ENCODE measurements around the gene CLDN1.

Gene CLDN1

DNA sequence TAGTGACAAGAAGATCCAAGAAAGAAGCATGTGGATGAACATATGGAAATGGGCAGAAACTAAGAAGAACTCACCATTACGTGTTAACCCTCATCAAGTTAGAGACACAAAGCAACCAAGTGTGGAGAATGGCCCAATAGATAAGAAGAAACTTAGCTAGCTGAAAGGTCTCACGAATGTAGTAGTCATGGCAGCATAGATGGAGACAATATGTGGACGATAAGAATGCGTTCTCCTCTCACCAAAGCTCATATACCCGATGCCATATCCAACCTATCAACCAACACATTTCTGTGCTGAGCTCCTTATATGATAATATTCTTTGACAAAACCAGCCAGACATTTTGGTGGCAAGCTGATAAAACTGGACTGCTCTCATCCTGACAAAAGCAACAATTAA, 15.1 kb upstream of the CLDN1 start:
- intact Hi-C loops (cut with DNase I): no loop called here
- no peak for DNase-seq

DNA sequence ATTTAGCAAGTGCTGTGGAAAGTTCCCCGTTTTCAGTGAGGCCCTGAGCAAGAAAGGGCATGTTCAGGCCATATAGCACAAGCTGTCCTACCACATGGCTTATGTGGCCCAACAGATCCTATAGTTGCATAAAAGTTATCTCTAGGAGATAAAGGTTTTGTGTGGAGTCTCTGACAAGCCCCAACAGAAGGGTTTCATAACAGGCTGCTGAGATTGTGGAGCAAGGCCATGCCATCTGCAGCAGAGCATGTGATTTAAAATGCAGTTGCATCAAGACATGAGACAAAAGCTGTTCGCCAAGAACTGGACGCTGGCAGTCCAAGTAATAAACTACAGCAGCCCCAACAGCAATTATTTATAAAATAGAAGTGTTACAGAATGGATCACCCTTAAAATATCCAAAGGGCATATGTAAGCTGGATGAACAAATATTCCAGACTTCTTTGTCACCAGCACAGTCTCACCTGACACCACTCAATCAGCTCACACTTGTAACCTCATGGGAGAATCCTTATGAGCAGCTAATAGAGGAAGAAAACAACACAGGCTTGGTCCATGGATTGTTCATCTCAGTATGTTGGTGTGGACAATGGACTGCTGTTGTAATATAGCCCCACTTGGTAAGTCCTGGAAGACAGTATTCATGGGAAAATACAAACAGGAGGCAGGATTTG, 14.4 kb upstream of the CLDN1 start:
- intact Hi-C loops (cut with DNase I): no loop called here
- DNase-seq: no peak

- DNase-seq: no peak
- intact Hi-C loops (cut with DNase I): no loop called here
These were observed 11.7 kb upstream of the CLDN1 start for GRCh38 chr3:190333961-190334360.

DNA sequence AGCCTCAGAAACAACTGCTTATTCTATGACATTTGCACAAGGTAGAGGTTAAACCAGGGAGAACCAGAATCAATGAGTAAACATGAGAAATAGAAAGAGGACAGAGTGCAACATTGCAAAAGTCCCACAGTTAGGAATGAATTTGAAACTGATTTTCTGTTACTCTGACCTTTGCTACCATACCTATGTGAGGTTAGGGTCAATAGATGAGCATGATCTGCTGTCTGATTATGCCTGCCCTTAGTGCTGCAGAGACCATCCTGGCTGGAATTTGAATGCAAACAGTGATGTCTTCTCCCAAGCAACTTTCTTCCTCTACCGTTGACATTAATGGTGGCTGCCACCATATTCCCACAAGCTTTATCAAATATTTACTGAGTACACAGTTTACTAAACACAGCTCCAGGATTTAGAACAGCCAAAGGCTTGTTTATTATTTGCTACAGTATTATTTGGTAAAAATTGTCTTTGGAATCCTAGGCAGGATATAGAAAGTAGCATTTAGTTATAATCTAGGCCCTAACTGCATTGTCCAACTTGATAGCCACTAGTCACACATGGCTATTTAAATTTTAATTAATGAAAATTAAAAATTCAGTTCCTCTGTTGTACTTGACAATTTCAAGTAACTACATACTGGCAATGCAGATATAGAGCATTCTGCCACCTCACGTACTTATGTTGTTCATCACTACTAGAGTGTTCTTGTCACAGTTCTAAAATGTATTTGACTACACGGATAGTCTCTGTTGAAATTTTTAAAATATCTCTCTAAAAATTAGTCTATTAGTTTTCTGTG, 8.9 kb upstream of the CLDN1 start:
- no peak for DNase-seq
- intact Hi-C loops (cut with DNase I): no loop called here

- DNase-seq: no peak
- intact Hi-C loops (cut with DNase I): loop anchor here (5.0 kb wide), 1 partner anchor 370 kb away; no protein-coding TSS in a partner anchor
These were observed 4.7 kb upstream of the CLDN1 start for GRCh38 chr3:190326930-190327329.

GRCh38 chr3:190326361-190326760, 4.1 kb upstream of the CLDN1 start:
- intact Hi-C loops (cut with DNase I): loop anchor here (5.0 kb wide), 1 partner anchor 369 kb away; no protein-coding TSS in a partner anchor

DNA sequence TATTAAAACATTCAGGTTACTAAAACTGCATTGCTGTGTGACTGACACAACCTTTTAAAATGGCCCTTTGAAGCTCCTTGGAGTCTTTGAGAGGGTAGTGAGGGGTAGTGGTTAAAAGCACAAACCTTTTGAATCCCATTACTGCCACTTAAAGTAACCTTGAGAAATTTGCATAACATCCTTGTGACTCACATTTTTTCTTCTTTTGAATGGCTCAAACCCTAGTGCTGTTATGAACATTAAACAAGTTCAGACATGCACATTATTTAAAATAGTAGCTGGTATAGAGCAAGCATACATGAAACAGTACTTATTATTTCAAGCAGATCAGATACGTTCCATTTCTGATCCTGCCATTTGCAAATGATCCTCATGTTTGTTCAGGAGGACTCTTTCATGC, 3.7 kb upstream of the CLDN1 start:
- intact Hi-C loops (cut with DNase I): loop anchor here (5.0 kb wide), 1 partner anchor 369 kb away; no protein-coding TSS in a partner anchor
- no peak for DNase-seq

More at GRCh38 chr3:190326361-190326760, 4.1 kb upstream of the CLDN1 start:
- DNase-seq: no peak

DNA sequence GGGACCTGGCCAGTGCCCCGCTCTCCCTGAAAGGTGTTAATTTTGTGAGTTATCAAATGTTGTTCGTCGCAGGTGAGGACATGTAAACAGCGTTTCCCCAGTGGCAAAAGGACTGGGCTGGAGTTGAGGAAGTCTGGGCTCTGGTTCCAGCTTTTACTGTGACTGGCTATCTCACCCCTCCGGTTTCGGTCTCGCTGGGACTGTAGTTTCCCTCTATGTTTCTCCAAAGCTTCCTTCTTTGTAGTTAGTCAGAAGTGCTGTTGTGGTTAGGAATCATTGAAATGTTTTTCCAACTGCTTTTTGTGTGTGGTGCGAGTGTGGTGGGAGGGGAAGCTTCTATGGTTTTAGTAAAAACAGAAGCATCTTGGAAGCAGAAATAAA, 990 bp upstream of the CLDN1 start:
- DNase-seq: peak in 18 of 42 donors; percentile 7 to 49 (median 20)
- intact Hi-C loops (cut with DNase I): loop anchor here (5.0 kb wide), 1 partner anchor 96 kb away; no protein-coding TSS in a partner anchor

DNA sequence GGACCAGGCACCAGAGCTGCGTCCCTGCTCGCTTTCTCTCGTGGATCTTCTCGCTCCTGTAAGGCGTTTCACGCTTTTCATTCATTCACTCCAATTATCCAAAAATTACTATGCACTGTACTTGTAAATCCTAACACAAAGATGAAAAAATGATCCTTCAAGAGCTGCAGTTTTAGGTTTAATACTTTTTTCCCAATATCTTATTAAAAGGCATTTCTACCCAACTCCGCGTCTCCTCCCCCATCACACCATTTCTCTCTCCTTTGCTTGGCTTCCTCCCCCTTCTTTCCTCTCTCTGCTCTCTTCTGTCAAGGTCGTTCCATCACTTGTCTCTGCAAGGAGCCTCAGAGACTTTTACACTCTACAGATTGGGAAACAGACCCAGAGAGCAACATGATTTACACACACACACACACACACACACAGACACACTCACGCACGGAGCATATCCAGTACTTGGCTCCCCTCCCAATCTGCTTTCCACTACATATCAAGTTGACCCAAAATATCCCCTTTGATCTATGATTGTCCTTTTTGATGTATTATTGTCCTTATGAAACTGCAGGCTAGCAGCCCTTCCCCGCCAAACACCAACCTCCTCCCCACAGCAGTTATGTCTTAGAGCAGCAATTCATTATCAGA, 479 bp upstream of the CLDN1 start:
- intact Hi-C loops (cut with DNase I): loop anchor here (5.0 kb wide), 1 partner anchor 95 kb away; no protein-coding TSS in a partner anchor
- no peak for DNase-seq

GRCh38 chr3:190320594-190321362, 1.5 kb downstream of the CLDN1 start:
- no peak for DNase-seq
- intact Hi-C loops (cut with DNase I): loop anchor here (5.0 kb wide), 1 partner anchor 93 kb away; no protein-coding TSS in a partner anchor

DNA sequence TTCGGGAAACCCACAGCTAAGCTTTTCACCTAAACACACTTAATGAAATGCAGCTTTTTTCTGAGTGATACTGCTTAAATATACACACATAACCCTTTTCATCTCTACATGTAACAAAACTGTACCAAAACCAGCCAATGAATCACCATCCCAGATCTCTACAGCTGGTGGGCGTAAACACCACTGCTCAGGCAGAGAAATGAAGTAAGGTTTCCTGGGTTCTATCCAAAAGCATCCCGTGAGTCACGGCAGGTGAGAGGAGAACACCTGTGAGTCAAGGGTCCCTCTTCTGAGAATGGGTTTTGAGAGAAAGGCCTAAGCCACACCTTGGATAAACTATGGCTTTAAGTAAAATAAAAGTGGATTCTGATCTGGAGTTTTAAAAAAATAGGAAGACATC, 2.6 kb downstream of the CLDN1 start:
- intact Hi-C loops (cut with DNase I): loop anchor here (5.0 kb wide), 1 partner anchor 92 kb away; no protein-coding TSS in a partner anchor
- DNase-seq: peak in 26 of 42 donors; percentile 4 to 75 (median 31)

DNA sequence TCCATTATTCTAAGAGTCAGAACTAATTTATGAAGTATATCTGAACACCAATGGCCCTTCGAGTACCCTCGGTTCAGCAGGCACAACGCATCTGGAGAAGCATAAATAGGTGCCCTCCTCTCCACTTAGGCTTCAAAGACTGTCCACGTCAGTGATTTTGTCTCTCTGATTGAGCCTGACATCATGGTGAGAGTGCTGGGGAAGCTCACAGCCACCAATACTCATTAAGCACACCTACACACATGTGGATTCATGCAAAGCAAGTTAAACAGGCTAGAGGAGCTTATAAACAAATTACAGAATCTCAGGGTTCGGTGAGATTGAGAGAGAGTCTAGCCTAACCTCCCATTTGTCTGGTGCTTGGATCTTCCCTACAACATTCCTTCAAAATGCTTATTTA, 3.6 kb downstream of the CLDN1 start:
- no peak for DNase-seq
- intact Hi-C loops (cut with DNase I): no loop called here

DNA sequence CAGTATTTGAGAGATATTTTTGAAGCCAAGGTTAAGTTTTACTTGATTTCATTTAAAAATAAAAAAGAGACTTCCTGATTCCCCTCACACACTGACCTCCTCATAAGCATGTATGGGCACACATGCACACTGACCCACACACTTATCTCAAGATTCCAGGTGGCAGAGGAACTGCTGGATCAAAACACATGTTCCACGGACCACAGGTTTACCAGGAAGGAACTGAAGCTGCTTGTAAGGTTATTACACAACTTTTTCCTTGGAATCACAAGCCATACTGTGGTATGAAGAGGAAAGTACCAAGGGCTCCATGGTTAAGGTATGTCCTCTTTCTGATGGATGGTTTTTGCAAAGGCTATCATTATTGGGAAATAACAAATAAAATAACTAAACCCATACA, 7.5 kb downstream of the CLDN1 start:
- intact Hi-C loops (cut with DNase I): no loop called here
- no peak for DNase-seq

DNA sequence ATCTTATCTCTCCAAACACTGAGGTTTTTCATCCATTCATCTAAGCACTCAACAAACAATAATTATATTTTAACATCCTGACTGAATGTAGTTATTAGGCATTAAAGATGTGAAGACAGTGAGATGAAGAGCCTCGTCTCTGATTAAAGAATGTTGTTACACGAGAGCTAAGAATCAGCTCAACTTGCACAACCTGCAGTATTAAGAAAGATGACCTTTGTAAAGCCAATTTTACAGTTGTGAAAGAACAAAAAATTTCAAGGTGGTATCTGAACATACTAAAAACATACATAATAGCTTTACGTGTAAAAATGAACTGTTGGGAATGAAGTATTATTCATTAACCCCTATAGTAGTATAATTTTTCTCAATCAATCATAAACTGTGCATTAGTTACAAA, 12.8 kb downstream of the CLDN1 start:
- DNase-seq: no peak
- intact Hi-C loops (cut with DNase I): no loop called here

DNA sequence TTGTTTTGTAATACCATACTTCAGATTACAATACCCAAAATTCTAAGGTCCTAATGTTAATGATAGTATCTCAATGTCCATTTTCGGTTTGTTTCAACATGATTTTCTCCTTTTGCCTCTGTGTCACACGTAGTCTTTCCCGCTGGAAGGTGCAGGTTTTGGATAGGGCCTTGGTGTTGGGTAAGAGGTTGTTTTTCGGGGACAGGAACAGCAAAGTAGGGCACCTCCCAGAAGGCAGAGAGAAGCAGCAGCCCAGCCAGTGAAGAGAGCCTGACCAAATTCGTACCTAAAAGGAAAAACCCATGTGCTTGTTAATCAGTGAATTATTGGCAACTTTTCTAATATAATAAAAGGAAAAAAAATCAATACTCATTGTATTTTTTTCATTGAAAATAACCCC, 14.1 kb downstream of the CLDN1 start:
- DNase-seq: no peak
- intact Hi-C loops (cut with DNase I): no loop called here

DNA sequence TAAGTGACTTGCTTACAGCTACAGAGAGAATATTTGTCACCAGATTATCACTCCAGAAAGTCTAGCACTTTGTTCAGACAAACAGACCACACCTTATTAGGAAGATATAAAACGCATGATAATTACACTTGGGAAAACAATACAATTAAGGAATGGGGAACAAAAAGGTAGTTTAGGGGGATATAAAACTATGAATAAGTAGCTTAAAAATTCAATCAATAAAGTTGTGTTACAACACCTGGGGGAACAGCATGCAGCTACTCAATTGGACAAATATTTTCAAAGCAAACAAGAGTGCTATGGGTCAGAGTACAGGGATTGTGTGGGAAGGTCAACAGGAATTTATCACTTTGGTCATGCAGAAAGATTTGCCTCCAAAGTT, 15.1 kb downstream of the CLDN1 start:
- intact Hi-C loops (cut with DNase I): no loop called here
- DNase-seq: no peak

DNA sequence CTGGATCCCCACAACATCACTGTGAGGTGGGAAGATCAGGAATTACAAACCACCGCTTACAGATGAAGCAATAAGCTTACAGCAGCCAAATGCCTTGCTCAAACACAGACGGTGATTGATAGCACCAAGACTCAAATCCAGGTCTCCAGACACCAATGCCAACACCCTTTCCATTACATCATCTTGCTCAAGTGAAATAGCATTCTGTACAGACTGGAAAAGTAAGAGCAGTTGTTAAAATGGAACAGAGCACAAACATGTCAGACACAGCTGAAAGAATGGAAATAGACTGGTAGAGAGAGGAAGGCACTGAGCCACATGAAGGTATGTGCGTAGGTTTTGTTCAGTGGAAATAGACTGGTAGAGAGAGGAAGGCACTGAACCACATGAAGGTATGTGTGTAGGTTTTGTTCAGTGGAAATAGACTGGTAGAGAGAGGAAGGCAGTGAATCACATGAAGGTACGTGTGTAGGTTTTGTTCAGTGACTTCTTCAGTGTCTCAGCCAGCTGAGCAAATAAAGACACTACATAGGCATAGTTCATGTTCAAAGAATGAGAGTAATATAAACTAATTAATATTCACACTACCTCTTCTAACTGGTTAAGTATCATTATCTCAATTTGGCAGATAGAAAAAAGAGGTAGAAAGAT, 15.6 kb downstream of the CLDN1 start:
- intact Hi-C loops (cut with DNase I): no loop called here
- no peak for DNase-seq

GRCh38 chr3:190306026-190306425, 16.2 kb downstream of the CLDN1 start:
- DNase-seq: no peak
- intact Hi-C loops (cut with DNase I): no loop called here

DNA sequence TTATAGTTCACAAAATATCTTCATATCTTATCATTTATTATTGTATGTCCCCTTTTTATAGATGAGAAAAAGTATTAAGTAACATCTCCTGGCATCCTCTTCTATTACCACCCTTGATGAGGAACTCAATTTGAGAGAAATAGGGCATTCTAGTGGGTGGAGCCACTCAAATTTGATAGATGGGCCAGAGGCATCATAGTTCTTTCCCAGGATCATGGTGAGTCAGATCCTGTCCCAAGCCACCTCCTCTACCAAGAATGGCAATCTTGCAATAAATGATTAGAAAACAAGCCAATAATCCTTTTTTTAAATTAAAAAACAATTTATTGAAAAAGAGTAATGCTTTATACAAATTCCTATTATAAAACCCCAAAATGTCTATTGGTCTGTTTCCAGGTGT, 16.8 kb downstream of the CLDN1 start:
- no peak for DNase-seq
- intact Hi-C loops (cut with DNase I): no loop called here

All from head of caudate nucleus (tissue), 42 donors.